Stimulated activated memory B cell treated with anti-CD40 and anti-IgM and Interleukin-4, amounts not matched to agents 10 μg/mL and 1 μg/mL and 100 μg/mL, for 72 hours (primary cell): Measurements from ENCODE around the gene UBE2B.
"Not testable (repeated sequence)": the region's sequence is repeated elsewhere in the genome, so short reads cannot be mapped to it uniquely, and the experiment has no call there.

Source experiments
- ATAC-seq: fragments of 150-1000 bp; cut with Tn5 transposase; 2 replicates; pipeline ENCODE4 v1.10.0; 2021
- H3K27ac Mint-ChIP-seq: one replicate; pipeline ENCODE4 v1.8.0; 2022; ENCODE audit warnings: mild to moderate bottlenecking, mixed read lengths
- H3K27me3 Mint-ChIP-seq: one replicate; pipeline ENCODE4 v1.8.0; 2022; ENCODE audit warnings: mixed read lengths
- H3K36me3 Mint-ChIP-seq: one replicate; pipeline ENCODE4 v1.8.0; 2022; ENCODE audit warnings: mixed read lengths
- H3K4me1 Mint-ChIP-seq: one replicate; pipeline ENCODE4 v1.8.0; 2022; ENCODE audit warnings: mixed read lengths
- H3K4me3 Mint-ChIP-seq: one replicate; pipeline ENCODE4 v1.8.0; 2022; ENCODE audit warnings: mild to moderate bottlenecking, moderate library complexity, mixed read lengths
- H3K9me3 Mint-ChIP-seq: one replicate; pipeline ENCODE4 v1.8.0; 2022; ENCODE audit warnings: mixed read lengths

Gene UBE2B

GRCh38 chr5:134418958-134419357 lies 47.6 kb downstream of the UBE2B start:
- no peaks in the 10 kb centered on the region for H3K9me3 Mint-ChIP-seq
- H3K4me3 Mint-ChIP-seq, result no peak overlapping the region
- H3K27ac Mint-ChIP-seq, result no peak overlapping the region
- H3K27me3 Mint-ChIP-seq, result no peaks in the 10 kb centered on the region
- no peaks in the 10 kb centered on the region for H3K4me1 Mint-ChIP-seq
- no peak for ATAC-seq
- H3K36me3 Mint-ChIP-seq, result no peaks in the 10 kb centered on the region

DNA sequence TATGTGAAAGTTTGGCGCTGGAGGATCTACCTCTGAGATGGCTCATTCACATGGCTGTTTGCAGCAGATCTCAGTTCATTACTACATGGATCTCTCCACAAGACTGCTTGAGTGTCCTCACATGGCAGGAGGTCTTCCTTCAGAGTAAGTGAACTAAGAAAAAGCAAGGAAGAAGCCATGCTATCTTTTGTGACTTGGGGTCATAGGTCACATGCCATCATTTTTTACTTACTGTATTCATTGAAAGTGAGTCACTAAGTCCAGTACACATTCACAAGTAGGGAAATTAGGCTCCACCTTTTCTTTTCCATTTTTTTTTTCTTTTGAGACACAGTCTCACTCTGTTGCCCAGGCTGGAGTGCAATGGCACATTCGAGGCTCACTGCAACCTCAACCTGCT lies 49.0 kb downstream of the UBE2B start:
- Mint-ChIP-seq H3K4me1 (no peaks in the 10 kb centered on the region), H3K4me3 (no peak overlapping the region), H3K27me3 (no peaks in the 10 kb centered on the region), H3K36me3 (no peaks in the 10 kb centered on the region), H3K27ac (no peak overlapping the region), H3K9me3 (no peaks in the 10 kb centered on the region)
- ATAC-seq, result no peak

DNA sequence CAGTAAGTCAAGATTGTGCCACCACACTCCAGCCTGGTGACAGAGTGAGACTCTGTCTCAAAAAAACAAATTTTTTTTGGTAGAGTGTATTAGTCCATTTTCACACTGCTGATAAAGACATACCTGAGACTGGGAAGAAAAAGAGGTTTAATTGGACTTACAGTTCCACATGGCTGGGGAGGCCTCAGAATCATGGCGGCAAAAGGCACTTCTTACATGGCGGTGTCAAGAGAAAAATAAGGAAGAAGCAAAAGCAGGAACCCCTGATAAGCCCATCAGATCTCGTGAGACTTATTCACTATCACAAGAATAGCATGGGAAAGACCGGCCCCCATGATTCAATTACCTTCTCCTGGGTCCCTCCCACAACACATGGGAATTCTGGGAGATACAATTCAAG lies 49.7 kb downstream of the UBE2B start:
- H3K4me3 Mint-ChIP-seq, ATAC-seq, H3K27me3 Mint-ChIP-seq, H3K36me3 Mint-ChIP-seq, H3K4me1 Mint-ChIP-seq, H3K9me3 Mint-ChIP-seq, H3K27ac Mint-ChIP-seq: not testable (repeated sequence)

- Mint-ChIP-seq H3K4me3 (no peak overlapping the region), H3K27me3 (no peaks in the 10 kb centered on the region), H3K27ac (no peak overlapping the region), H3K36me3 (no peaks in the 10 kb centered on the region), H3K4me1 (no peaks in the 10 kb centered on the region), H3K9me3 (no peaks in the 10 kb centered on the region)
- ATAC-seq, result no peak
Observed at GRCh38 chr5:134422791-134423365, 51.5 kb downstream of the UBE2B start.

GRCh38 chr5:134423376-134423775 lies 52.0 kb downstream of the UBE2B start:
- Mint-ChIP-seq H3K4me3 (no peak overlapping the region), H3K27me3 (no peaks in the 10 kb centered on the region), H3K36me3 (no peaks in the 10 kb centered on the region), H3K4me1 (no peaks in the 10 kb centered on the region), H3K27ac (no peak overlapping the region), H3K9me3 (no peaks in the 10 kb centered on the region)
- no peak for ATAC-seq

DNA sequence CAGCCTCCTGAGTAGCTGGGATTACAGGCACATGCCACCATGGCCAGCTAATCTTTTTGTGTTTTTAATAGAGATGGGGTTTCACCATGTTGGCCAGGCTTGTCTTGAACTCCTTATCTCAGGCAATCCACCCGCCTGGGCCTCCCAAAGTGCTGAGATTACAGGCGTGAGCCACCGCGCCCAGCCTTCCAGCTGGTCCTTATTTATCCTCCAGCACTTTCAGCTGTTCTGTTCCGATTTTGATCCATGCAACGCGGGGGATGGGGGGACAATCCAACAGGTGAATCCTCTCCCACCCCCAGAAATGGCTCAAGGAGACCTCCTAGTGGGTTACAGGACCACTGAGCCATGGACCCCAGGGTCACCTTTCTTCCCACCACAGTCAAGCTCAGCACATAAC lies 55.0 kb downstream of the UBE2B start:
- no peak for ATAC-seq
- Mint-ChIP-seq H3K36me3 (no peaks in the 10 kb centered on the region), H3K27ac (no peak overlapping the region), H3K27me3 (no peaks in the 10 kb centered on the region), H3K4me3 (no peak overlapping the region), H3K9me3 (no peaks in the 10 kb centered on the region), H3K4me1 (no peaks in the 10 kb centered on the region)

DNA sequence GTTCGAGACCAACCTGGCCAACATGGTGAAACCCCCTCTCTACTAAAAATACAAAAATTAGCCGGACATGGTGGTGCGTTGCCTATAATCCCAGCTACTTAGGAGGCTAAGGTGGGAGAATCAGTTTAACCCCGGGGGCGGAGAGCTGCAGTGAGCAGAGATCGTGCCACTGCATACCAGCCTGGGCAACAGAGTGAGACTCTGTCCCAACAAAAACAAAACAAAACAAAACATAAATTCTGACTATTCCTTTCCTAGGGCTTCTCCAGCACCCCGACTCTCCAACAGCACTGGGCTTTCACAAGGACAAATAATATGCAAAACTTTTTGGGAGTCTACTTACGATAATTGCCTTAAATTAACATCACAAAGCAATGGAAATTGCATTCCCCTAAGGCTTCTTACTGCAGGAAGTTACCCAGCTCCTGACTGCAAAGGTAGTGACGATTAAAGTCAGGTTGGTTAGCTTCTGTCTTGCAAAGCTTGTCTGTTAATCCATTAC lies 56.2 kb downstream of the UBE2B start:
- no peak for ATAC-seq
- H3K27ac Mint-ChIP-seq, result no peak overlapping the region

GRCh38 chr5:134430001-134430569 lies 58.7 kb downstream of the UBE2B start:
- Mint-ChIP-seq H3K4me3 (no peak overlapping the region), H3K36me3 (no peaks in the 10 kb centered on the region), H3K9me3 (no peaks in the 10 kb centered on the region), H3K27me3 (no peaks in the 10 kb centered on the region), H3K27ac (no peak overlapping the region), H3K4me1 (peaks cover 17% of the 10 kb centered on the region)
- peak; percentile 31 for ATAC-seq

More for the DNA sequence above, 56.2 kb downstream of the UBE2B start:
- no peaks in the 10 kb centered on the region for H3K36me3 Mint-ChIP-seq
- H3K4me3 Mint-ChIP-seq, result no peak overlapping the region
- no peaks in the 10 kb centered on the region for H3K27me3 Mint-ChIP-seq
- no peaks in the 10 kb centered on the region for H3K9me3 Mint-ChIP-seq
- H3K4me1 Mint-ChIP-seq, result peaks cover 8% of the 10 kb centered on the region

DNA sequence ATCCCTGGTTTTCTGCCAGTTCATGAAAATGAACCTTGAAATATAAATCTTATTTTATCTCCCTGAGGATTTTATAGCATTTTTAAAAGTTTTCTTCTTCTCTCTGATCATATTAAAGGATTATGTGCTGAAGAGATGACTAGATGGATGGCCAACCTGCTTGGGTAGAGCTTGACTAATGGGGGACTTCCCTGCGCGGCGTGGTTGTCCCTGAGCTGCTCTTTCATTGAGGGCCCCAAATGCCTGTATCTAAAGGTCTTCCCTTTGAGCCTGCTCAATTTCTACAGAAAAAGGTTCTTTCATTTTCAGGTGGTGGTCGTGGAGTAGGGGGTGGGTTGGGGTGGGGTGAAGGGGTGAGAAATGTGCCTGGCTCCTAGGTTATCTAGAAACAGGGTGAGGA lies 60.8 kb downstream of the UBE2B start:
- Mint-ChIP-seq H3K4me3 (no peak overlapping the region), H3K27me3 (no peaks in the 10 kb centered on the region), H3K36me3 (no peaks in the 10 kb centered on the region), H3K9me3 (no peaks in the 10 kb centered on the region), H3K27ac (peak overlapping the region; percentile 71), H3K4me1 (peaks cover 37% of the 10 kb centered on the region)
- ATAC-seq, result no peak

DNA sequence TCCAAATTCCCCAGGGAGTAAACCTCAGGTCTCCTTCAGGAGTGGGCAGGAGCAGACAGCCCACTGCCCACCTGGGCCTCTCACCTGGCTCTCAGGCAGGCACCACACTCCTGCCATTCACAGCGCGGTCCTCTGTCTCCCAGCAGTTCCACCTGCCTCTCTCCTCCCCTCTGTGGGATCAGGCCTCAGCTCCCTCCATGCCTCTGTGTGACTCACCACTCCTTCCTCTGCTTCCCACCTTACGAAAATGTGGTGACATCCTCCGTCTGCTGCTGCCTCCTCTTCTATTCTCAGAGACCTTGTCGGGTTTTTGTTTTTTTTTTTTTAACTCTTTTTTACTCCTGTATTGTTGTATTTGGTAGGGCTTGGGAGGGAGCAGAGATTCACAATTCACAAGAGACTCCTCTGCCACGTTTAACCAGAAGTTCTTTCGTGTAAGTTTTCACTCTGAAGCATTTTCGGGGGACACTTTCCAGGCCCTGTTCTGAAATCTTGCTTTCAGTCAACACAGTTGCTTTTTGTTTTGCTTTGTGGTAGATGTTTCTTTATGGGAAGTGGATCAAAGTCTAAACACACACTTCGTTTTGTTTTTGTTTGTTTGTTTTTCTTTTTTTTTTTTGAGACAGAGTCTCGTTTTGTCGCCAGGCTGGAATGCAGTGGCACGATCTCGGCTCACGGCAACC lies 61.4 kb downstream of the UBE2B start:
- H3K36me3 Mint-ChIP-seq, result no peaks in the 10 kb centered on the region
- no peaks in the 10 kb centered on the region for H3K27me3 Mint-ChIP-seq
- no peaks in the 10 kb centered on the region for H3K9me3 Mint-ChIP-seq
- H3K27ac Mint-ChIP-seq, result peak overlapping the region; percentile 71
- ATAC-seq, result no peak
- H3K4me3 Mint-ChIP-seq, result no peak overlapping the region
- H3K4me1 Mint-ChIP-seq, result peaks cover 41% of the 10 kb centered on the region

DNA sequence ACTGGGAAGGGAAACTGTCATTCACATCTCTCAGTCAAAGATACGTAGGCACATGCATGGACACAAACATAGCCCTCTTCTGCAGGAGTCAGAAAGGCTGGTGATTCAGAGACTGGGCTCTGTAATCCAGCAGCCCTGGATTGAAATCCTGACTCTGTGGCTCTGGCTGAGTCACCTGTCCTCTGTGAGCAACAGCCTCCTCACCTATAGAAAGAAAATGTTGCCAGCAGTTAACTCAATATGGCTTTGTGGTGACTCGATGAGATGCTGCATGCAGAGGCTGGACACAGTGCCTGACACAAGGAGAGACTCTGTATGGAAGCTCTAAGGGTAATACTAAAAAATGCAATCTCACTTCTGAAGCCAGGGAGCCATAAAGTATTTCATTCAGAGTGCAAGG lies 64.2 kb downstream of the UBE2B start:
- peak overlapping the region; percentile 6 for H3K27ac Mint-ChIP-seq
- ATAC-seq, result no peak
- no peaks in the 10 kb centered on the region for H3K9me3 Mint-ChIP-seq
- H3K4me3 Mint-ChIP-seq, result no peak overlapping the region
- H3K27me3 Mint-ChIP-seq, result no peaks in the 10 kb centered on the region
- H3K4me1 Mint-ChIP-seq, result peaks cover 61% of the 10 kb centered on the region
- no peaks in the 10 kb centered on the region for H3K36me3 Mint-ChIP-seq

GRCh38 chr5:134436523-134437339 lies 65.4 kb downstream of the UBE2B start:
- Mint-ChIP-seq H3K36me3 (no peaks in the 10 kb centered on the region), H3K27me3 (no peaks in the 10 kb centered on the region), H3K27ac (peak overlapping the region; percentile 97), H3K9me3 (no peaks in the 10 kb centered on the region), H3K4me3 (peak overlapping the region; percentile 34), H3K4me1 (peaks cover 66% of the 10 kb centered on the region)
- ATAC-seq, result peak; percentile 95

GRCh38 chr5:134437340-134437846 lies 66.0 kb downstream of the UBE2B start:
- H3K36me3 Mint-ChIP-seq, result no peaks in the 10 kb centered on the region
- H3K27ac Mint-ChIP-seq, result peak overlapping the region; percentile 97
- H3K4me1 Mint-ChIP-seq, result peaks cover 67% of the 10 kb centered on the region
- no peaks in the 10 kb centered on the region for H3K27me3 Mint-ChIP-seq
- ATAC-seq, result peak; percentile 65
- H3K4me3 Mint-ChIP-seq, result peak overlapping the region; percentile 34
- H3K9me3 Mint-ChIP-seq, result no peaks in the 10 kb centered on the region

- peaks cover 63% of the 10 kb centered on the region for H3K4me1 Mint-ChIP-seq
- ATAC-seq, result no peak
- H3K4me3 Mint-ChIP-seq, result no peak overlapping the region
- H3K9me3 Mint-ChIP-seq, result no peaks in the 10 kb centered on the region
- no peaks in the 10 kb centered on the region for H3K27me3 Mint-ChIP-seq
- peak overlapping the region; percentile 97 for H3K27ac Mint-ChIP-seq
- H3K36me3 Mint-ChIP-seq, result no peaks in the 10 kb centered on the region
Observed at GRCh38 chr5:134437847-134438581, 66.6 kb downstream of the UBE2B start.

- Mint-ChIP-seq H3K4me3 (no peak overlapping the region), H3K4me1 (peaks cover 66% of the 10 kb centered on the region), H3K27me3 (no peaks in the 10 kb centered on the region), H3K27ac (peak overlapping the region; percentile 97), H3K9me3 (no peaks in the 10 kb centered on the region), H3K36me3 (no peaks in the 10 kb centered on the region)
- ATAC-seq, result no peak
Observed at GRCh38 chr5:134438721-134439123, 67.4 kb downstream of the UBE2B start.
